Right renal cortex interstitium (tissue), 3 donors: ENCODE data around the gene SFRP5. TPM values are rescaled to one million over a fixed set of nuclear protein-coding genes. Genes with fewer than 3 reads are reported as not detected.

Experiments used
- DNase-seq, 3 donors: peaks; one replicate each; pipeline ENCODE4 v3.0.0-alpha.2; 2013; ENCODE audit warnings: low read depth in 3 of 3, low spot score in 2 of 3
- polyA plus RNA-seq, 3 donors: library from polyadenylated mRNA; unstranded; fragments of 120-200 nt; gene quantifications; one replicate each; pipeline ENCODE4 v1.2.1, GENCODE V29; 2013; ENCODE audit not compliant: insufficient read length in 3 of 3

Gene SFRP5, protein sequence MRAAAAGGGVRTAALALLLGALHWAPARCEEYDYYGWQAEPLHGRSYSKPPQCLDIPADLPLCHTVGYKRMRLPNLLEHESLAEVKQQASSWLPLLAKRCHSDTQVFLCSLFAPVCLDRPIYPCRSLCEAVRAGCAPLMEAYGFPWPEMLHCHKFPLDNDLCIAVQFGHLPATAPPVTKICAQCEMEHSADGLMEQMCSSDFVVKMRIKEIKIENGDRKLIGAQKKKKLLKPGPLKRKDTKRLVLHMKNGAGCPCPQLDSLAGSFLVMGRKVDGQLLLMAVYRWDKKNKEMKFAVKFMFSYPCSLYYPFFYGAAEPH
- under 1 TPM; 0.07 to 0.16 (median 0.08) TPM for polyA plus RNA-seq

DNA sequence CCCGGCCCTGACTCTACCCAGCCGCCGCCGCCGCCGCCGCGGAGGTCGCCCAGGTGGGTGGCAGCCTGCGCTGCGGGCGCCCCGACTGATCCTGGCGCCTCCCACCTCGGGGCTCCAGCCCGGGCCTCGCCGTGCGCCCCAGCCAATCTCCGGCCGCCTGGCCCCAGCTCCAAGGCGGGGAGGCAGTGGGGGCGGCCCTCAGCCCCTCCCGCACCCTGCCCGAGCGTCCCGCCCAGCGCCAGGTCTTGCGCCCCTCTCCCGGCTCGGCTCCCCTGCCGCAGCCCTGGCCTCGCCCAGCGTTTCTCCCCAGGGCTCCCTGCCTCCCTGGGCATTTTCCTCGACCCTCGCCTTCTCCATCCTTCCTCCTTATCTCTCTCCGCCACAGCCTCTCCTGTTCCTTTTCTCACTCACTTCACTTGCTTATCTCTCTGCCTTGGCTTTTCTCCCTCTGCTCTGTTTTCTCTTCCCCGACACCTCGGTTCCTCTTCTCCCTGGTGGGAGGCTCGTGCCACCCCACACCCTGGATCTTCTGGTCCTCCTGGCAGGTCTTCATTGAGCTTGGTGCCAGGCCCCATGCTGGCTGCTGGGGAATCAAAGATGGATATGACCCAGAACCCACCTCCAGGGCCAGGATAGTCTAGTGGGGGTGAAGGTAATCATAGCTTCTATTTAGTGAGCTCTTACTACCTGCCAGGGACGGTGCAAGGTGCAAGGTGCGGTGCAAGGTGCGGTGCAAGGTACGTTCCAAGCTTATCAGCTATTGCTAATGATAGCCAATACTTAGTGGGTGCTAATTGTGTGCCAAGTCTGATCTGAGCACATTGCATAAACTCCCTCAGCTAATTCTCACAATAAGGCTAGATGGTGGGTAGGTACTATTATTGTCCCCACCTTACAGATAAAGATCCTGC lies at the start of gene SFRP5:
Gene SFRP5 (minus strand): TSS at position 87 of the 911 bp plus-strand sequence. CDS start 166 bp downstream, outside the sequence.
- DNase-seq: no peak

DNA sequence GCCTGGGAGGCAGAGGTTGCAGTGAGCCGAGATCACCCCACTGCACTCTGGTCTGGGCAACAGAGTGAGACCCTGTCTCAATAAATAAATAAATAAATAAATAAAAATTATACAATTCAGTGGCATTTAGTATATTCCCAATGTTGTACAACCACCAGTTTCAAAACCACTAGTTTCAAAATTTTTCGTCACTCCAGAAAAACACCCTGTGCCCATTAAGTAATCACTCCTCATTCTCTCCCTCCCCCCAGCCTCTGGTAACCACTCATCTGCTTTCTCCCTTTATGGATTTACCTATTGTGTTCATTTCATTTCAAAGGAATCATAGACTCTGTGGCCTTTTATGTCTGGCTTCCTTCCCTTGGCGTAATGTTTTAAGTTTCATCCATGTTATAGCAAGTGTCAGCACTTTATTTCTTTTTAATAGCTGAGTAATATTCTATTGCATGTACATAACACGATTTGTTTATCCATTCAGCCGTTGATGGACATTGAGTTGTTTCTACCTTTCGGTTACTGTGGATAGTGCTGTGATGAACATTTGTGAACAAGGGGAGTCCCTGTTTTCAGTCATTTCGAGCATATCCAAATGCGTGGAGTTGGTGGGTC lies 48.4 kb upstream of the SFRP5 start:
- DNase-seq: no peak

DNA sequence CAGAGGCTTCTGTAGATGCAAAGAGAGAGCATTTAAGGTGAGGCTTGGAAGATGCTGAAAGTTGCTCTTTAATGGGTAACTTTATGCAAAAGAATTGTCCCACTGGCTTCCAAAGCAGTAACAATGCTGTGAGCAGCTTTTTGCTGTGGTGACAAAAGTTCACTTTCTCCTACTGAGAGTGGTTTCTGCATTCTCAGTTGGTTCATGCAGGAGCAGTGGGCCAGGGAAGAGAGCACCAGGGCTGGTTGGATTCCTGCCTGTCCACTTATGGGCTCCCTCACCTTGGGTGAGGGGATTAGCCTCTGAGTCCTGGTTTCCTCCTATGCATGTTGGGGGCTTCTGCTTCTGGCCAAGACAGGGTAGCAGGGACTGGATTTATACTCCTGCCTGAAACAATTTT lies 46.8 kb upstream of the SFRP5 start:
- DNase-seq: no peak

DNA sequence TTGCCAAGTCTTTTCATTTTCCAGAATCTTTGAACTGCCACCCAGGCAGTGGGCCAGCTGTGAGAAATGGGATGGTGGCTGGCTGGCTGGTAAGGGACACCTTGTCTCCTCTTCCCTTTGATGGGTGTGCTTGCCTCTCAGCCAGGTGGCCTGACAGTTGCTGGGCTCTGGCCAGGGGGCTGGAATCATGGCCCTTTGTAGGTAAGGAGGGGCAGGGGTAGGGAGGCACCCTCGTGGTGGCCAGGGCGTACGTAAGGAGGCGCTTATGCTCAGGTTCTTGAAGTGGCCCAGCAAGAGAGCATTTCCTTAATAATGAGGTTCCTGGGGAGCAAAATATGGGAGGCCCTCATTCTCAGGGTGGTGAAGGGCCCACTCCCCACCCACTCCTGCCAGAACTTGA lies 44.8 kb upstream of the SFRP5 start:
- DNase-seq: no peak

DNA sequence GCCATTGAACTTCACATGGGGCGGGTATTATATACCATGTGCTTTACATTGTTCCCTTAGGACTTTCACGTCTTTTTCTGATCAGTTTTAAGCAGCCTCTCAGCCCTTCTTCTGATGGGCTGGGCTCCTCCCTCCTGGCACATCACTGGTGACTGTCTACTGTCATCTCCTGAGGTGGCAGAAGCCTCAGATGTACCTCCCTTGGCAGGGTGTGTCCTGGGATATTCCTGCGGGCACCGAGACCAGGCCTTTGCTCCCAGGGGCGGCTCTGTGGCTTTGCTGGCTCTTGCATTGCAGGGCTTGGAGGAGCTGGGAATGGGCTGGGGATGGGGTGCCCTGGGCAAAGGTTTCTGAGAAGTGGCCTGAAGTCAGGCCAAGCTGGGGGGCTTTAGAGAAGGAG lies 43.2 kb upstream of the SFRP5 start:
- no peak for DNase-seq

DNA sequence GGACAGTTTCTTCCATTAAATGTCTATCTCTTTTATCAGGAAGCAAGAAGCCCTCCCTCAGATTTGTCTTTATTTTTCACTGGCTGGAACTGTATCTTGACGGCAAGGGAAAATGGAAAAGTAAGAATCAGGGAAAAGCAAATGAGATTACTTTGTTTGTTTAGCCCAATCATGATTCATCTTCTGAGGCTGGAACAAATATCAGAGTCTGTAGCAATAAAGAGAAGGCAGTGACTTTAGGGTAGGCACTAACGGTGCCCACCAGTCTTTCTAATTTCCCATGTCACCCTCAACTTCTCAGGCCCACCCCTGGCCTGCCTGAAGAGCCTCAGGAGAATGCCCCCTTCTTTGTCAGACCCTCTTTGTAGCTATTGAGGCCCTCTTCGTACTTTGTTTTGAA lies 41.5 kb upstream of the SFRP5 start:
- DNase-seq: no peak

DNA sequence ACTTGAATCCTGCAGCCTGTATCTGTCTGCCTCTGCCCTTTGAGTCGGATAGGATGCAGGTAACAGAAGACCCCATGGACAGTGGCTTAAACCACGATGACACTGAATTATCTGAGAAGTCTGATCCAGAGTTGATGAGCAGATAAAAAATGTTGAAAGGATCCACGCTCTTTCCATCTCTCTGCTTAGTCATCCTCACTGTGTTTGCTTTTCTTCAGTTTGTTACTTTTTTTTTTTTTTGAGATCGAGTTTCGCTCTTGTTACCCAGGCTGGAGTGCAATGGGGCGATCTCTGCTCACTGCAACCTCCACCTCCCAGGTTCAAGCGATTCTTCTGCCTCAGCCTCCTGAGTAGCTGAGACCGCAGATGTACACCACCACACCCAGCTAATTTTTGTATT lies 40.9 kb upstream of the SFRP5 start:
- no peak for DNase-seq

DNA sequence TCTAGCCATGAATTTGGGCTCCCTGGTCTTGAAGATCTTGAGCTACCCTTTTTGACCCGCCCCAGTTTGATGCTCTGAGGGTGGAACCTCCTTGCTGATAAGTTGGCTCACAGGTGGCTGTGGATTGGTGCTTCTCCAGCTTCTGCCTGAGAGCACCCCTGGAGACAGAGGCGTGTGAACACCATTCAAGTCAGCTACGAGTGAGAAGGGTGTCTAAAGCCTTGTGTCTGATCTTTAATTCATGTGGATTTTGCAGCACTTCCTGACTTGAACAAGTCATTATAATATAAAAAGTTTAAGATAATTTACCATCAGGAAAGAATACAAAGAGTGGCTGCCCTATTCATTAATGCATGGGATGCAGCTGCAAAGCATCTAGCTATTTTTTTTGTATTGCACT lies 40.2 kb upstream of the SFRP5 start:
- DNase-seq: no peak

DNA sequence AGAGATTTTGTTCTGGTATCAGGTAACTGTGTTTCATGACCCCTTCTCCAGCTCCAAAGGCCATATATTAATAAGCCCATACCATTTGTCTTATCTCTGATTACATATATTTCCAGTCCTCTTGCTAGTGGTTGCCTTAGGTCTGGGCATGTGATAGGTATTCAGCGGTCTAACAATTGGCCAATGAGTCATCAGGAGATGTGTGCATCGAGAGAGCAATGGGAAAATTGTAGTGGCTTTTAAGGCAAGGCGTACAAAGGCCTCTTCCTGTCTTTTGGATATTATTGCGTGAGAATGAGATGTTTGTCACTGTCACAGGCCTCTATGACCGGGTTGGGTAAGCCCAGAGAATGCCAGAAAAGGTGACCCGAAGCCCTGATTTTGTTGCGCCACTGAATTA lies 38.6 kb upstream of the SFRP5 start:
- no peak for DNase-seq

DNA sequence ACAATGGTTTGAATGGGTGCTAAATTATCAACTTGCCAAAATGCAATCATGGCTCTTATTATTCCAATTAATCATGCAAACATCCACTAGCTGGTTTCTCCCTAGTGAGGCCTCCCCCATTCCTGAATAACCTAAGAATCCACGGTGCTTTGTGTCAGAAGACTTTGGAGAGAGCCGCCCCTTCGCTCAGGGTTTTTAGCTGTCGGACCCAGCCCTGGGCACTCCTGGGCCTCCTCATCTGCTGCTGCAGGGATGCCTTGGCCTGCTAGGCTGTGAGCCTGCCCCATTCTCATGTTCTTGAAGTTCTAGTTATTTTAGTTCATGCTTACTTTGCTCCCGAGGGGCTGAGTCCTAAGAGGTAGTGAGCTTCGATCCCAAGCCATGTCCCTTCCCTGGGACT lies 34.1 kb upstream of the SFRP5 start:
- DNase-seq: no peak

DNA sequence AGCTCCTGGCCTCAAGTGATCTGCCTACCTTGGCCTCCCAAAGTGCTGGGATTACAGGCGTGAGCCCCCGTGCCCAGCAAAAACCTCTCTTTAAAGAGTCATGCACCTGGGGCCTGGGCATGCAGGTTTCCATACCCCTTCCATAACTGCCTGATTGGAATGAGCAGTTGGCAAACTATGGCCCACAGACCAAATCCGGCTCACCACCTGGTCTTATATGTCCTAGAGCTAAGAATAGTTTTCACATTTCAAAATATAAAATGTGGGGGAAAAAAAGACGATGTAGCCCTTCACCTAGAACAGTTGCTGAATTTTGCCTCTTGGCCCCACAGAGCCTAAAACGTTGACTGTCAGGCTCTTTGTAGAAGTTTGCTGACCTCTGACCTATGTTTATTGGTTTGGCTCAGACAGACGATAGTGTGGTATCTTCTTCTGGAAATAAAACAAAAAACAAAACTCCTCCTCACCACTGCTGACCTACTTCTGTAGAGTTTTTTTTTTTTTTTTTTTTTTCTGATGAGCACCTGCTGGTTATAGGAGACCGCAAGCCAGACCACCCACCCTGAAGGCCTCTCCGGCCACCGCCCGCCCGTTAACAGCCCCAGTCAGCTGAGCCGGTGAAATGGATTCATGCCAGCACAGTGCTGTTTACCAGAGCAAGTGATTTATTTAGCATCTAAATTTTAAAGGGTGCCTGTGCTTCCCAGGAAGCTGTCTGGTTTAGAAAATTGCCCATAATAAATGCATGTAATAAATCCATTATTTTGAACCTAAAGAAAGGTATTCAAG lies 33.5 kb upstream of the SFRP5 start:
- no peak for DNase-seq

DNA sequence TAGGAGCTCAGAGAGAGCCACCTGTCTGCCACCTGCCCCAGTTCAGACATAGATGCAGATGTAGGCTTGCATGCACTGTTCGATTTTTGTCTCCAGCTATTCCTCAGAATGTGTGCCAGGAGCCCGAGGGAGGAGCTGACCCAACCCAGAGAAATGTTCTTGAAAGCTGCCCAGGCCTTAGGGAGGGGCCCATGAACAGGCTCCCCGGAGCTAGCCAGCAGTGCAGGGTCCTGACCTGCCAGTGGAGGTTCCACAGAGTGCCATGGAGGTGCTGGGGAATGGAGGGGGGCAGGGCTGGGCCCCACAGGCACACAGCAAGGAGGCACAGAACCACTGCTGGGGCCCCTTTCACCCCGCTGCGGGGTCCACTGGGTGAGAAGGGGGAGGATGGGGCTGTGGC lies 29.6 kb upstream of the SFRP5 start:
- DNase-seq: no peak

DNA sequence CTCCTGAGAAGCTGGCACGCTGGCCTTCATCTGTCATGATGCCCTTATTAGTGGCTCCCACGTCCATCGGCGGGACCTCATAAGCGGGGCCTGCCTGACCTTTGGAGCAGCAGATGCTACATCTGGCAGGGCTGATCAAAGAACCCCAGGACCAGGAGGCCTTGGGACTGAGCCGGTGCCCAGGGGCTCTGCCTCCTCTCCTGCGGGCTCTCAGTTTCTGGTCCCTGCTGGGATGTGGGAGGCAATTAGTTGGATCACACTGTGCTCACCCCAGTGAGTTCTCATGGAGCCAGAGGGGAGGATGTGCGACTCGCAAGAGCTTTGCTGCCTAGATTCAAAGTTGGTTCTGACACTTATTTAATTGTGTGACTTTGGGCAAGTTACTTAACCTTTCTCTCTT lies 28.7 kb upstream of the SFRP5 start:
- no peak for DNase-seq

DNA sequence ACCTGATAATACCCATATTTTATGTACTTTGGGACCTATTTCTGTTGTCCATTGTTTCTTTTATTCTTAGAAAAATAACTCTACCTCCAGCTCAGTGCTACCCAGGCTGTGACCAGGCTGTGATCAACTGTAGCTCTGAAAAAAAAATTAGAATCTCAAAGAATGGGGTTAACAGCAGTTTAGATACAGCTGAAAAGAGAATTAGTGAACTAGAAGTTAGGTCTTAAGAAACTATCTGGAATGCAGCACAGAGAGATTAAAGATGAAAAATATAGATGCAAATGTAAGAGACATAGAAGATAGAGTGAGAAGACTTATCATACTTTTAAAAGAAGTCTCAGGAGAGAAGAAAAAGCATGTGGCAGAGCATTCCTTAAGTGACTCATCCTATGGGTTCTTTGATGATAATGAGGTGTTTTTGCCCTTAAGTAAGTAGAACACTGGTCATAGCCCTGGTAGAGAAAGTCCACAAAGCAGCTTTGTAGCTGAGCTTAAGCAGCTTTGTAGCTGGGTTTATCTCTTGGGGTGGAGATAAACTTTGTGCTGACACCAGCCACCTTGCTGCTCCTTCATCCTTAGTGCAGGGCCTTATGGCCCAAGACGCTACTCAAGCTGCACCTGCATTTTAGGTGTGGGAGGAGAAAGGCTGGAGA lies 27.3 kb upstream of the SFRP5 start:
- DNase-seq: no peak

DNA sequence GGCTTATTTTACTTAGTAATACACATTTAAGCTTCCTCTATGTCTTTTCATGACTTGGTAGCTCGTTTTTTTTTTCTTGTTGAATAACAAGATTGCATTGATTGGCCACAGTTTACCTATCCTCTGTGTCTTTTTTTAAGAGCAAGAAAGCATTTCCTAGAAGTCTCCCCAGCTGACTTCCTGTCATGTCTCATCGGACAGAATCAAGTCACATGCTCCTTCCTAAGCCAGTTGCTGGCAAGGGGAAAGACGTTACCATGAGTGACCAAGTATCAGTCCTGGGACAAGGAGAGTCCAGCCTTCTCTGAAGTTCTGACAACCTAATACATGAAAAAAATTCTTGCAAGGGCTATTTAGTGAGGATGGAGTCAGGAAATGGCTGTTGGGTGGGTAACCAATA lies 24.9 kb upstream of the SFRP5 start:
- DNase-seq: no peak

DNA sequence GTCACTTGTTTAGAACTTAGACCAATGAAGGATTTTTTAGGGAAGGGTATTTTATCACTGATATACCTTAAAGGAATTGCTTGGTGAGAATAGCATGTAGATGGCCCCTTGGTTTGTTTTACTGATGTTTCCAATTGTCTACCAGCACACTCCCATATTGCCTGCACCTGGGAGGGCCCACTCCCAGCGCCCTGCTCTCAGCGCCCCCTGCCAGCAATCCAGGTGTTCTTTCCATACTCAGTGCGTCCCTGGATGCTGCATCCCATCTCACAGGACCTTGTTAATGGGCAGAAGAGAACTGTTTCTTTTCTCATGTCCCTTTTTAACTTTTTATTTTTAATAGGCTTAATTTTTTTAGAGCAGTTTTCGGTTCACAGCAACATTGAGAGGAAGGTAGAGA lies 24.1 kb upstream of the SFRP5 start:
- no peak for DNase-seq

DNA sequence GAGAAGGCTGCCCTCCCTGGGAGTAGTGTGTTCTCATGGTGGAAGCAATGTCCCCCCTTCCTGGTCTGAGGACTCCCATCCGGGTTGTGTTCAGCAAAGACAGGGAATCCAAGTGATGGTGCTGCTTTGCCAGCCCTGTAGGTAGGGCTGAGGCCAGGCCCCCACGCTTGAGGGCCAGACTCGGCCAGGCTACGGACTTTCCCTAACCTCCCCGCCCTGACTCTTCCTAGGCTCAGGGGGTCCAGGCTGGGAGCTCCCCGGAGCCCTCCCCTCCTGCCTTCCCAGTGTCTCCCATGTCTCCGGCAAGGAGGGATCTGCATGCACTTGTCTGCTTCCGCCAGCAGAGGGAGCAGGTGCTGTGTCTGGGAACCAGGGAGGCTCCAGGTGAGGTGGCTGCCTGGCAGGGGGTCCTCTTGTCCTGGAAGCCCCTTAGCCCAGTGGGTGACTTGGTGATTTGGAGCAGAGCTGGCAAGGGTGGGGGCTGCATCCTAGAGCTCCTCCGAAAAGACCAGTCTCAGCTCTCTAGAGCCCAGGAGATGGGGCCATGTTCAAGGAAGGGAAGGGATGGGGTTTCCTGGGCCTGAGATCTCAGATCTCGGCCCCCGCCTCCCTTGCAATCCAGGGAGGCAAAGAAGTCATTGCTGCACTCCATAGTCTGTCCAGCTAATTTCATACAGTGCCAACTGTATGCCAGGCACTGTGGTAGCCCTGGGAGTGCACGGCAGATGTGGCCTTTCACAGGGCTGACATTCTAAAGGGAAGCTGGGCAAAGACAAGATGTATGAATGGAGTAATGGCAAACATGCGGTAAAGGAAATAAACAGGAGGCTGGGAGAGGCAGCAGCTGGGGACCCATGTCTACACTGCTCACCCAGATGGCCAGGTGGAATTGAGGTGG lies 20.3 kb upstream of the SFRP5 start:
- no peak for DNase-seq

DNA sequence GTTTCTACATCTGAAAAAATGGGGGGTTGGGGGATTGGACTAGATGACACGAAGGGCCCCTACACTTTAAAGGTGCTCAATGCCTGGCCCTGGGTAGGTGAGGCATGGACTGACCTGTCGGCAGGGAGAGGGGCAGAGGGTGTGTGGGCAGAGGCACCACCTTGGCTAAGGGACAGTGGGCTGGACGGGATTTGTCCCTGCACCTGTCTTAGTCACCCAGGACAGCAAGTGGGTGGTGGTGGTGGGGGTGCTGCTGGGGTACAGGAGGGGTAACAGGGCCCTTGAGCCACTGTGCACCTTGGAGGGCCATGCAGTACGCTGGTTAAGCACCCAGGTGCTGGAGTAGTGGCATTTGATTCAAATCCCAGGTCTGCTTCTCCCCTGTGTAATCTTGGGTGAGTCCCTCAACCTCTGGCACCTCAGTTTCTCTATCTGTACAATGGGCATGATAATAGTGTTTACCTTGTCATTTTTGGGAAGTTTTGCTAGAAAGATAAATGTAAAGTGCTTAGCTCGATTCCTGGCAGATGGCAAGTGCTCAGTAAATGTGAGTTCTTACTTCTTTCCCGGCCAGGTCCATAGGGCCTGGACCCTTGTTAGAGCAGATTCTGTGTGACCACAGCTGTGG lies 18.1 kb upstream of the SFRP5 start:
- no peak for DNase-seq
